IMR-90 (cell line): ENCODE measurements around the gene METAP2.
A peak's percentile ranks its signal among the peaks of the same experiment; 100 is the strongest.

Experiments used
- CTCF ChIP-seq: conservative IDR thresholded peaks from 2 replicates; pipeline ENCODE4 v1.5.1; 2012; ENCODE audit warnings: mild to moderate bottlenecking, low read depth, low read length, improper control_type of control experiment
- POLR2A ChIP-seq: IDR thresholded peaks from 2 replicates; pipeline ENCODE4 v1.6.1; 2012; ENCODE audit warnings: mild to moderate bottlenecking, low read depth, low read length
- RAD21 ChIP-seq: IDR thresholded peaks from 2 replicates; pipeline ENCODE4 v1.6.1; 2012; ENCODE audit warnings: low read length, improper control_type of control experiment
- RFX5 ChIP-seq: IDR thresholded peaks from 2 replicates; pipeline ENCODE4 v1.8.0; 2012; ENCODE audit warnings: low read depth, mild to moderate bottlenecking, low read length, moderate library complexity

- TF ChIP-seq RAD21 (no peak), CTCF (no peak), POLR2A (peak; percentile 86), RFX5 (no peak)
Measured at GRCh38 chr12:95548539-95549391, 74.8 kb downstream of the METAP2 start.
